Right cardiac atrium (tissue), 5 donors: ENCODE data around the gene KIF1B. TPM values are rescaled to one million over a fixed set of nuclear protein-coding genes. Genes with fewer than 3 reads are reported as not detected.
A peak's percentile ranks its signal among the peaks of the same experiment; 100 is the strongest.

Experiments used
- ATAC-seq, 2 donors: fragments of 200-7000 bp; cut with Tn5 transposase; one replicate each; pipeline versions ENCODE4 v1.8.0 to v1.9.1; 2020; ENCODE audit warnings: moderate library complexity in 2 of 2, mild to moderate bottlenecking in 1 of 2
- DNase-seq, 3 donors: peaks; one replicate each; pipeline ENCODE4 v3.0.0-alpha.2; 2020
- H3K27ac ChIP-seq: one replicate; pipeline ENCODE4 v1.5.1; 2013; ENCODE audit warnings: mild to moderate bottlenecking, low read length, control low read depth, moderate library complexity
- H3K27me3 ChIP-seq: one replicate; pipeline ENCODE4 v1.6.1; 2013; ENCODE audit not compliant: control insufficient read depth, insufficient read depth
- H3K4me1 ChIP-seq: one replicate; pipeline ENCODE4 v1.6.1; 2013; ENCODE audit warnings: low read length; ENCODE audit not compliant: control insufficient read depth, insufficient read depth
- H3K4me3 ChIP-seq: one replicate; pipeline ENCODE4 v1.5.1; 2013; ENCODE audit warnings: low read length, control low read depth
- H3K9me3 ChIP-seq: one replicate; pipeline ENCODE4 v1.6.1; 2013; ENCODE audit warnings: low read length; ENCODE audit not compliant: control insufficient read depth
- WGBS: extraction: QIAGEN DNeasy Blood & Tissue Kit; methylation state at CpG from one replicate; pipeline ENCODE4 v1.1.7; 2013; 5-methylcytosine and 5-hydroxymethylcytosine counted together
- intact Hi-C, 4 donors: fragments of 100-400 bp; cut with DNase I; formaldehyde crosslinking; loops; one replicate each; pipeline versions ENCODE4 v1.11.0 to v1.14.0; 2022 to 2023
- long read RNA-seq, 4 donors: library from polyadenylated mRNA; unstranded; transcript quantifications; one replicate each; pipeline ENCODE4 v2.0.0, GENCODE V29; 2020 to 2021
- polyA plus RNA-seq: library from polyadenylated mRNA; stranded (reverse); fragments of 200-250 nt; gene quantifications from one replicate; pipeline ENCODE4 v1.2.3, GENCODE V29; 2013
- total RNA-seq, 4 donors: library from RNA; stranded (reverse); fragmentation: NEBNext Ultra II Directional; extraction: Animal tissue kit (Norgen Biotek cat#: 25700); gene quantifications; one replicate each; pipeline ENCODE4 v1.2.1, GENCODE V29; 2021
- donor health status: healthy with polysubstance abuse.
- donor health status: DM: no; HTN: yes; CAD: no.
- donor health status: DM: no; HTN: no; CAD: no.
- donor health status: DM: no; HTN: yes; CAD: no; lungs with severe emphysema.
- donor health status: DM: yes; HTN: yes; CAD: no.

KIF1B gene, protein sequence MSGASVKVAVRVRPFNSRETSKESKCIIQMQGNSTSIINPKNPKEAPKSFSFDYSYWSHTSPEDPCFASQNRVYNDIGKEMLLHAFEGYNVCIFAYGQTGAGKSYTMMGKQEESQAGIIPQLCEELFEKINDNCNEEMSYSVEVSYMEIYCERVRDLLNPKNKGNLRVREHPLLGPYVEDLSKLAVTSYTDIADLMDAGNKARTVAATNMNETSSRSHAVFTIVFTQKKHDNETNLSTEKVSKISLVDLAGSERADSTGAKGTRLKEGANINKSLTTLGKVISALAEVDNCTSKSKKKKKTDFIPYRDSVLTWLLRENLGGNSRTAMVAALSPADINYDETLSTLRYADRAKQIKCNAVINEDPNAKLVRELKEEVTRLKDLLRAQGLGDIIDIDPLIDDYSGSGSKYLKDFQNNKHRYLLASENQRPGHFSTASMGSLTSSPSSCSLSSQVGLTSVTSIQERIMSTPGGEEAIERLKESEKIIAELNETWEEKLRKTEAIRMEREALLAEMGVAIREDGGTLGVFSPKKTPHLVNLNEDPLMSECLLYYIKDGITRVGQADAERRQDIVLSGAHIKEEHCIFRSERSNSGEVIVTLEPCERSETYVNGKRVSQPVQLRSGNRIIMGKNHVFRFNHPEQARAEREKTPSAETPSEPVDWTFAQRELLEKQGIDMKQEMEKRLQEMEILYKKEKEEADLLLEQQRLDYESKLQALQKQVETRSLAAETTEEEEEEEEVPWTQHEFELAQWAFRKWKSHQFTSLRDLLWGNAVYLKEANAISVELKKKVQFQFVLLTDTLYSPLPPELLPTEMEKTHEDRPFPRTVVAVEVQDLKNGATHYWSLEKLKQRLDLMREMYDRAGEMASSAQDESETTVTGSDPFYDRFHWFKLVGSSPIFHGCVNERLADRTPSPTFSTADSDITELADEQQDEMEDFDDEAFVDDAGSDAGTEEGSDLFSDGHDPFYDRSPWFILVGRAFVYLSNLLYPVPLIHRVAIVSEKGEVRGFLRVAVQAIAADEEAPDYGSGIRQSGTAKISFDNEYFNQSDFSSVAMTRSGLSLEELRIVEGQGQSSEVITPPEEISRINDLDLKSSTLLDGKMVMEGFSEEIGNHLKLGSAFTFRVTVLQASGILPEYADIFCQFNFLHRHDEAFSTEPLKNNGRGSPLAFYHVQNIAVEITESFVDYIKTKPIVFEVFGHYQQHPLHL (N-terminal part only)
- total RNA-seq (10 to 100 TPM; 62.1 to 67.9 (median 63.6) TPM), polyA plus RNA-seq (23.8 TPM)
- long read RNA-seq, donor 1, full-length matches to known transcripts = 1 of 103 reads
- long read RNA-seq, donor 1, partial matches to known transcripts = 19 of 103 reads
- long read RNA-seq, donor 1, other reads (novel, unspliced or antisense) = 83 of 103 reads
- long read RNA-seq, donor 2, full-length matches to known transcripts = 1 of 35 reads
- long read RNA-seq, donor 2, partial matches to known transcripts = 3 of 35 reads
- long read RNA-seq, donor 2, other reads (novel, unspliced or antisense) = 31 of 35 reads
- long read RNA-seq, donor 3, full-length matches to known transcripts = 20 of 246 reads
- long read RNA-seq, donor 3, partial matches to known transcripts = 98 of 246 reads
- long read RNA-seq, donor 3, other reads (novel, unspliced or antisense) = 128 of 246 reads
- long read RNA-seq, donor 4, full-length matches to known transcripts = 3 of 41 reads
- long read RNA-seq, donor 4, partial matches to known transcripts = 5 of 41 reads
- long read RNA-seq, donor 4, other reads (novel, unspliced or antisense) = 33 of 41 reads

- H3K9me3 ChIP-seq = no peaks in the 10 kb centered on the region
- H3K4me1 ChIP-seq = peaks cover 3% of the 10 kb centered on the region
- ATAC-seq (peak; percentile 98 to 99), DNase-seq (peak; percentile 99 to 100 (median 100))
- peak within 1 kb of the TSS; percentile 81 for H3K4me3 ChIP-seq
- peak within 1 kb of the TSS; percentile 100 for H3K27ac ChIP-seq
- under 1% methylated on average over 107 of the region's 107 CpGs for whole genome bisulfite sequencing
- intact Hi-C loops = loop anchor here in 3 of 4 donors (5.0 to 10.0 kb wide), 5 partner anchors 42 to 127 kb away; no protein-coding TSS in a partner anchor
- no peaks in the 10 kb centered on the region for H3K27me3 ChIP-seq
These were observed at the start of gene KIF1B for GRCh38 chr1:10209905-10210810. KIF1B (plus strand) TSS chr1:10210570; CDS start chr1:10232329, 21,759 bp downstream.

DNA sequence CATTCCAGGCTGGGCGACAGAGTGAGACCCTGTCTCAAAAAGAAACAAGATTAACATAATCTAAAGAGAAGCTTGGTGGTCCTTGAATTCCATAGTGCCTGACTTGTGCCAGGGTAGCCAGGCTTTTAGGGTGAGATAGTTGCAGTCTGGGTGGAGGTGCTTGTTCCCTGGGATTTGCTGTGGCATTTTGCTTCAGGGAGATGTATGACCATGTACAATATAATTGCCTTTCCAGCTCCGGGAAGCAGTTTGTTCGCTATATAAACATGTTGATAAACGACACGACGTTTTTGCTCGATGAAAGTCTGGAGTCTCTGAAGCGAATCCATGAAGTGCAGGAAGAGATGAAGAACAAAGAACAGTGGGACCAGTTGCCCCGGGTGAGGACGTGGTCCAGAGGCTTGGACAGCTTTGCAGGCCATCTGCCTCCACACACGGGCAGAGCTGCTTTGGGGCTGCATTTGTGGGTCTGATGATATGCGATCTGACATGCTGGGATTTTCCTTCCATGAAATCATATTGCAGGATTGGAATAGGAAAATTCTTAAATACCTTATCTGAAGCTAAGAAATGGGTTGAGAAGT is 49.4 kb upstream of the KIF1B start:
- 77% methylated on average over 12 of the region's 12 CpGs for WGBS
- DNase-seq (no peak), ATAC-seq (no peak)
- peaks cover 2% of the 10 kb centered on the region for H3K4me1 ChIP-seq
- H3K27ac ChIP-seq = peak overlapping the region; percentile 83
- H3K27me3 ChIP-seq = no peaks in the 10 kb centered on the region
- intact Hi-C loops = no loop called here
- no peak overlapping the region for H3K4me3 ChIP-seq
- H3K9me3 ChIP-seq = no peaks in the 10 kb centered on the region

GRCh38 chr1:10161541-10162290 is 48.7 kb upstream of the KIF1B start:
- H3K27ac ChIP-seq = peak overlapping the region; percentile 52
- DNase-seq = peak in 2 of 3 donors; percentile 37 to 55
- WGBS = 81% methylated on average over 17 of the region's 17 CpGs

DNA sequence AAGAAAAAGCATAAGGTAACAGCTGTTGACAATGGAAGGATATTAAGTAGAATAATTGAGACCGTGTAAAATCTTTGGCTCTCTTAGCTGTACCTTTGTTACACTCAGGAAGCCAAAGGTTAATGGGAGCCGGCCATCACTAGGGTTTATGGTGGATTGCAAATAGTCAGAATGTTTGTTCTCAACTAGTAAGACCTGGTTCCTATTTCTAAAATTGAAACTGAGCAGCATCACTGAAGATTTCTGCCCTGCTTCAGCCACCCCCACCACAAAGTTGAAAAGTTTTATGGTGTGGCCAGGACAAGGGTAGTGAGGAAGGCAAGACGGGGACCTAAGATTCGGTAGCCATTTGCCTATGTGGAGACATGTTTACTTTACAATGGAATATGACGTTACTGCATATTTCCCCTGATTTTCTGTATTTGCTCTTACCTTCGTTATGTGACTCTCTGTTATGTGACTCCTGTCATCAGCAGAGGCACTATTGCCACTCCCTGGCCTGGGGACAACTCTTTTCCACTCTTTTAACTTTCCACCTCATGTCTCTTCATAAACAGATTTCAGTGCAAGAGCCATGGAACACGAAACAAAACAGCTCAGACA is 41.4 kb upstream of the KIF1B start:
- Histone ChIP-seq H3K9me3 (no peaks in the 10 kb centered on the region), H3K27me3 (no peaks in the 10 kb centered on the region), H3K27ac (no peak overlapping the region), H3K4me1 (peaks cover 2% of the 10 kb centered on the region), H3K4me3 (no peak overlapping the region)
- ATAC-seq = no peak
- intact Hi-C loops = no loop called here
- DNase-seq = no peak
- WGBS = 96% methylated on average over 7 of the region's 7 CpGs

More at GRCh38 chr1:10161541-10162290, 48.7 kb upstream of the KIF1B start:
- Histone ChIP-seq H3K9me3 (no peaks in the 10 kb centered on the region), H3K4me3 (no peak overlapping the region), H3K27me3 (no peaks in the 10 kb centered on the region), H3K4me1 (peaks cover 2% of the 10 kb centered on the region)
- ATAC-seq = peak; percentile 66 to 83
- intact Hi-C loops = no loop called here

GRCh38 chr1:10170239-10170574 is 40.2 kb upstream of the KIF1B start:
- Histone ChIP-seq H3K4me1 (peaks cover 2% of the 10 kb centered on the region), H3K27me3 (no peaks in the 10 kb centered on the region), H3K9me3 (no peaks in the 10 kb centered on the region), H3K27ac (no peak overlapping the region), H3K4me3 (no peak overlapping the region)
- intact Hi-C loops = no loop called here
- DNase-seq (no peak), ATAC-seq (no peak)
- 83% methylated on average over 2 of the region's 2 CpGs for WGBS

DNA sequence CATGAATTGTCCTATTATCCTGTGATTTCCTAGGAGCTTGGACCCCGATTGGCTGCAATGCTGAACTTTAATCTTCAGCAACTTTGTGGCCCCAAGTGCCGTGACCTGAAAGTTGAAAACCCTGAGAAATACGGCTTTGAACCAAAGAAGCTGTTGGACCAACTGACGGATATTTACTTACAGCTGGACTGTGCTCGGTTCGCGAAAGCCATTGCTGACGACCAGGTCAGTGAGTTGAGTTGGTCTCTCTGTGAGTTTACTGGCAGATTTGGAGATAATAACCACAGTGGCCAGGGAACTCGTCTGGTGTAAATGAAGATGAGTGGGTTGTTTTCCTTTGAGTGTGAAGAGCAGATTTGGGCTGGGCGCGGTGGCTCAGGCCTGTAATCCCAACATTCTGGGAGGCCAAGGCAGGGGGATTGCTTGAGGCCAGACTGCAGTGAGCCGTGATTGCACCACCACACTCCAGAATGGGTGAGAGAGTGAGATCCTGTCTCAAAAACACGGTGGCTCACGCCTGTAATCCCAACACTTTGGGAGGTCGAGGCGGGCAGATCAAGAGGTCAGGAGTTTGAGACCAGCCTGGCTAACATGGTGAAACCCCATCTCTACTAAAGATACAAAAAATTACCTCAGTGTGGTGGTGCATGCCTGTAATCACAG is 39.1 kb upstream of the KIF1B start:
- WGBS = 95% methylated on average over 16 of the region's 16 CpGs
- DNase-seq (no peak), ATAC-seq (no peak)
- no peak overlapping the region for H3K27ac ChIP-seq
- H3K9me3 ChIP-seq = no peaks in the 10 kb centered on the region
- no peaks in the 10 kb centered on the region for H3K4me1 ChIP-seq
- H3K27me3 ChIP-seq = no peaks in the 10 kb centered on the region
- intact Hi-C loops = no loop called here
- H3K4me3 ChIP-seq = no peak overlapping the region

- intact Hi-C loops = no loop called here
- Histone ChIP-seq H3K4me3 (no peak overlapping the region), H3K9me3 (no peaks in the 10 kb centered on the region), H3K27ac (no peak overlapping the region), H3K4me1 (no peaks in the 10 kb centered on the region), H3K27me3 (no peaks in the 10 kb centered on the region)
- 95% methylated on average over 8 of the region's 8 CpGs for WGBS
- DNase-seq (no peak), ATAC-seq (no peak)
These were observed 38.2 kb upstream of the KIF1B start for GRCh38 chr1:10171995-10172669.

DNA sequence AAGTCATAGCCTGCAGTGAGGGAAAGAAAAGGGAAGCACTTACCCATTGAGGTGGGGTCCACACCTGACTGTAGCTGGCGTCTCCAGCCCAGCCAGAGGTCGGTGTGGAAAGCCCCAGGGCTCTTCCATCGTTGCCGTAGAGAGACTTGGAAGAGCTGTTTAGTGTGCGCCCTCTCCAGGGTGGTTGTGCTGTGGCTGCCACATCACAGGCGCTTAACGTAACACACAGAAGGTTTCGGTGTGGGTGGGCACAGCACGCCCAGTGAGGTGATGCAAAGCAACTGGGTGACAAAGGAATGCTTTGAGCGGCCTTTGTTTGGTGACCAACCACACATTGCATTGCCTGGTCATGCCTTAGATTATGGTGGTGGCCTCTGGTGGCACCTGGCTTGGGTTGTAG is 36.8 kb upstream of the KIF1B start:
- Histone ChIP-seq H3K27me3 (no peaks in the 10 kb centered on the region), H3K27ac (no peak overlapping the region), H3K4me1 (no peaks in the 10 kb centered on the region), H3K4me3 (no peak overlapping the region), H3K9me3 (no peaks in the 10 kb centered on the region)
- 98% methylated on average over 10 of the region's 10 CpGs for WGBS
- no peak for ATAC-seq
- intact Hi-C loops = no loop called here
- no peak for DNase-seq
